Stimulated activated CD8-positive, alpha-beta memory T cell treated with anti-CD3 and anti-CD28 coated beads, Interleukin-4, amount 100 ng/mL, for 48 hours (primary cell): ENCODE measurements around the gene RASEF.
"Not testable (repeated sequence)": the region's sequence is repeated elsewhere in the genome, so short reads cannot be mapped to it uniquely, and the experiment has no call there.

ENCODE experiments used
- DNase-seq: peaks from one replicate; pipeline ENCODE4 v3.0.0-alpha.2; 2020

The RASEF gene

GRCh38 chr9:83062651-83063527 is at the start of gene RASEF:
TSS of gene RASEF (minus strand) at chr9:83063142. CDS start at chr9:83062867, 275 bp downstream.
- no peak for DNase-seq

GRCh38 chr9:83111169-83111568 is 48.2 kb upstream of the RASEF start:
- DNase-seq, result no peak

GRCh38 chr9:83109296-83109695 is 46.4 kb upstream of the RASEF start:
- no peak for DNase-seq

- no peak for DNase-seq
These were observed 45.3 kb upstream of the RASEF start for GRCh38 chr9:83108208-83108607.

GRCh38 chr9:83106772-83107171 is 43.8 kb upstream of the RASEF start:
- DNase-seq, result no peak

- DNase-seq, result no peak
These were observed 43.3 kb upstream of the RASEF start for GRCh38 chr9:83106263-83106662.

- DNase-seq, result no peak
These were observed 34.7 kb upstream of the RASEF start for GRCh38 chr9:83097633-83098032.

GRCh38 chr9:83093311-83093710 is 30.4 kb upstream of the RASEF start:
- not testable (repeated sequence) for DNase-seq

GRCh38 chr9:83081846-83082245 is 18.9 kb upstream of the RASEF start:
- no peak for DNase-seq

- no peak for DNase-seq
These were observed 18.1 kb upstream of the RASEF start for GRCh38 chr9:83081010-83081409.

- DNase-seq, result not testable (repeated sequence)
These were observed 13.0 kb upstream of the RASEF start for GRCh38 chr9:83075932-83076331.

GRCh38 chr9:83072498-83072897 is 9.6 kb upstream of the RASEF start:
- DNase-seq, result not testable (repeated sequence)

- no peak for DNase-seq
These were observed 8.7 kb upstream of the RASEF start for GRCh38 chr9:83071626-83072025.

- DNase-seq, result no peak
These were observed 7.3 kb upstream of the RASEF start for GRCh38 chr9:83070261-83070660.

GRCh38 chr9:83069651-83070050 is 6.7 kb upstream of the RASEF start:
- DNase-seq, result no peak

GRCh38 chr9:83068414-83068813 is 5.5 kb upstream of the RASEF start:
- no peak for DNase-seq

GRCh38 chr9:83067579-83067978 is 4.6 kb upstream of the RASEF start:
- DNase-seq, result no peak

GRCh38 chr9:83066771-83067170 is 3.8 kb upstream of the RASEF start:
- no peak for DNase-seq

- no peak for DNase-seq
These were observed 2.3 kb upstream of the RASEF start for GRCh38 chr9:83065233-83065632.

- no peak for DNase-seq
These were observed 822 bp downstream of the RASEF start for GRCh38 chr9:83061990-83062650.

- DNase-seq, result no peak
These were observed 1.9 kb downstream of the RASEF start for GRCh38 chr9:83061036-83061435.

- DNase-seq, result no peak
These were observed 2.4 kb downstream of the RASEF start for GRCh38 chr9:83060556-83060955.

GRCh38 chr9:83059417-83059816 is 3.5 kb downstream of the RASEF start:
- DNase-seq, result no peak

- DNase-seq, result no peak
These were observed 6.0 kb downstream of the RASEF start for GRCh38 chr9:83056911-83057310.
